HG03565 (cell line): Measurements from ENCODE around the gene DOK4.

Experiments
- ATAC-seq: cut with Tn5 transposase; IDR thresholded peaks from one replicate; pipeline ENCODE4 v1.9.1; 2021; ENCODE audit warnings: mild to moderate bottlenecking, moderate library complexity; ENCODE audit not compliant: unreplicated experiment

The DOK4 gene

DNA sequence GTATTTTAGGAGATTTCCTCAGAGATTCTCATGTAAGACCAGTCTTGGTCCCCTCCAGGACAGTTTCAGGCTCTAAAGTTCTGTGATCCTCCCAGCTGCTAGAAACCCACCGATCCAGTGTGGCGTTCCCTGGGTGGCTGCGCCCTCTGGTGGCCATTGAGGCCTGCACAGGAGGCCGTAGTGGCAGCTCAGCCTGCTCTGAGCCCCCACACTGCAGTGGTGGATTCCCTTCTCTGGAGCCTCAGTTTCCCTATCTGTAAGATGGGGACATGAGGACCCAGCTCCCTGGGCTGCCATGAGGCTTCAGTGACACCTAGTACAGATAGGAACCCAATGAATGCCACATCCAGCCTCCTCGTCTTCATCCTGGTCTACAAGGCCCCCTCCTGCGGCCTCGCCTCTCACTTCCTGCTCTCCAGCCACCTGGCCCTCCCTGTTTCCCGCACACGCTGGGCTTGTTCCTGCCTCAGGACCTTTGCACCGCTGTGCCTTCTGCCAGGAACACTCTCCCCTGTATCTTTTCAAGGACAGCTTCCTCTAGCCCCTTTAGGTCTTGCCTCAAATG, 33.6 kb upstream of the DOK4 start:
- no peak for ATAC-seq

DNA sequence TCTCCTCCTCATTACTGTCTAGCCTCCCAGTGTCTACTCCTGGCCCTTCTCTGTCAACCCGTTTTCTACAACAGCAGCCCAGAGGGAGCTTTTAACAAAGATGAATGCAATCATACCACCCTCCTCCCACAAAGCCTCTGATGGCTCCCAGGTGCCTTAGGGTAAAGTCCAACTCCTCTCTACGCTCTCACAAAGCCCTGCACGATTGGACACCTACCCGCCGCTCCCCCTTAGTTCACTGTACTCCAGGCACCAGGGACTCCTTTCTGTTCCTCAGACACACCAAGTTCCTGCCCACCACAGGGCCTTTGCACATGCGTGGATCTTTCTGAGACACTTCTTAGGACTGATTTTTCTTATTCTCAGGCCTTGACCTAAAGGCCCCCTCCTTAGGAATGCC, 32.6 kb upstream of the DOK4 start:
- no peak for ATAC-seq

DNA sequence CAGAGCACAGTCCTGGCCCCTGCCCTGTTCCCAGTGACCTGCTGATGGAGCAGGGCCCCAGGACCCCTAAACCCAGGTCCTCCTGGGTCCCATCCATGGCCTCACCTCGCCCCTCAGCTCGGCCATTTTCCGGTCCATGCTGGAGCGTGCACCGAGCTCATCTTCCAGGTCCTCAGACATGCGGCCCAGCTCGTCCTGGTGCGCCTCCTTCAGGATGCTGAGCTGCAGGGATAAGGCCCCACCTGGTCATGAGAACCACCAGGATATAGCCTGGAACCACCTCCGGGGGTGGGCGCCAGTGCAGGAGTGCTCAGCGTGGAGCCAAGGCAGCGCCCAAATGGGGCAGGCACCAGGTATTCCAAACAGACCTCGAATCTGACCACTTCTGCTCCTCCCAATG, 32.2 kb upstream of the DOK4 start:
- ATAC-seq, result no peak

DNA sequence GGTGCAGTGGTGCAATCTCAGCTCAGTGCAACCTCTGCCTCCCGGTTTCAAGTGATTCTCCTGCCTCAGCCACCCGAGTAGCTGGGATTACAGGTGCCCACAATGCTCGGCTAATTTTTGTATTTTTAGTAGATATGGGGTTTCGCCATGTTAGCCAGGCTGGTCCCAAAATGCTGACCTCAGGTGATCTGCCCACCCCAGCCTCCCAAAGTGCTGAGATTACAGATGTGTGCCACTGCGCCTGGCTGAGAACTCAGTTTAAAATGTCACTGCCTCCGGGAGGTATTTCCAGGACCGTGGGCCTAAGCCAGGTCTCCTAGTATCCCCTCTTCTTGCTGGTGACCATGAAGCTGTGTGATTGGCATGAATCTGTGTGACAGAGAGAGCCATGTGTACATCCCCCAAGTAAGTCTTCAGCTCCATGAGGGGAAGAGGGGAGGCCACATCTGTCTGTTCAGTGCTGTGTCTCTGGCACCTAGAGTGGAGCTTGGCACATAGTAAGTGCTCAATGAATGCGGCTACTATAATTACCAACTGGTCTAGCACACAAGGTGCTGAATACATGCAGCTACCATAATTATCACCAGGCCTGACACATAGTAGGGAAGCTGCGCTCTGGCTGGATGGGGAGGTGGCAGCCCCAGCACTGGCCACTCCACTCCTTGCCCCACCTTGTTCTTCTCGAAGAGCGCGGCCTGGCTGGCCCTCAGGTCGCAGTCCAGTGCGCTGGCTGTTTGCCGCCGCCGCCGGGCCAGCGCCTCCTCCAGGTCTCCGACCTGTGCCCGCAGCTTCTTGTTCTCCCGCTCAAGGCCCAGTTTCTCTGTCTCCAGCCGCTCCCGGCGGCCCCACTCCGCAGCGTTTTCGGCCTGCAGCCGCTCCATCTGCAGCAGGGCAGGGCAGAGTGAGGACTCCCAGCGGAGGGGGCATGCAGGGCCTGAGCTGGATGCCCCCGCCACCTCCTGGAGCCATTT, 31.4 kb upstream of the DOK4 start:
- no peak for ATAC-seq

DNA sequence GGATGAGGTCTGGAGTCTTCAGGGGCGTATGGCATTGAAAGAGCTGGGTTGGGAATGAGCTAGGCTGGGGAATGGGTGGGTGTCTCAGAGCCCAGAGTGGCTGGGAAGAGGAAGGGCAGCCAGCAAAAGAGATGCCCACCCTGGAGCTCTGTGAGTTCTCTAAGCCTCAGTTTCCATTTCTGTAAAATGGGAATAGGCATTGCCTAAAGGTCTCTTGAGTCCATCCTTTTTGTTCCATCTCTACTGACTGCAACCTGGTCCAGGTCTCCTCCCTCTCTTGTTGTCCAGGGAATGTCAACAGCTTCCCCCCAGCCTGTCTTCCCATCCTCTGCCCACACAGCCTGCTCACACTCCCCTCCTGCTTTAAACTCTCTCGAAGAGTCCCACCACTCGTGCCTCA, 30.5 kb upstream of the DOK4 start:
- no peak for ATAC-seq

DNA sequence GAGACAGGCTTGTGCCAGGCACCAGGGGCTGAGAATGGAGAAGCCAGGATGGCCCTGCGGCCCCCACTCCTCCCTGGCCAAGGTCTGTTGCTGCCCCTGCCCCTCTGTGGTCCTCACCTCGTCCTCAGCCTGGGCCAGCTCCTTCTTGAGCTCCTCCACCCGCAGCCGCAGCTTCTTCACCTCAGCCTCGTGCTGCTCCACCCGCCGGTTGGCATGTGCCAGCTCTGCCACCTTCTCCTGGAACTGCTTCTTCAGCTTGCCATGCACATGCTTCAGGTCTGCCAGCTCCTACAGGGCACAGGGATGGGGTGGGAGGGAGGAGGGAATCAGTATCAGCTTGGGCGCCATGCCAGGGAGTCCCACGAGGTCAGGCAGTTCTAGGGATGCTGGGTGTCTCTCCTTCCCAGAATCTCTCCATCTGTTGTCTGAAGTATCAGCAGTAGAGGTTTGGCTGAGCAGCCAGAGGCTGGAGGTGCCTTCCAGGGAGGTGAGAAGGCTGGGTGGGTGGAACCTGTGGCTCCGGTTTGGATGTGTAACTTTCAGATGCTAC, 30.0 kb upstream of the DOK4 start:
- no peak for ATAC-seq

DNA sequence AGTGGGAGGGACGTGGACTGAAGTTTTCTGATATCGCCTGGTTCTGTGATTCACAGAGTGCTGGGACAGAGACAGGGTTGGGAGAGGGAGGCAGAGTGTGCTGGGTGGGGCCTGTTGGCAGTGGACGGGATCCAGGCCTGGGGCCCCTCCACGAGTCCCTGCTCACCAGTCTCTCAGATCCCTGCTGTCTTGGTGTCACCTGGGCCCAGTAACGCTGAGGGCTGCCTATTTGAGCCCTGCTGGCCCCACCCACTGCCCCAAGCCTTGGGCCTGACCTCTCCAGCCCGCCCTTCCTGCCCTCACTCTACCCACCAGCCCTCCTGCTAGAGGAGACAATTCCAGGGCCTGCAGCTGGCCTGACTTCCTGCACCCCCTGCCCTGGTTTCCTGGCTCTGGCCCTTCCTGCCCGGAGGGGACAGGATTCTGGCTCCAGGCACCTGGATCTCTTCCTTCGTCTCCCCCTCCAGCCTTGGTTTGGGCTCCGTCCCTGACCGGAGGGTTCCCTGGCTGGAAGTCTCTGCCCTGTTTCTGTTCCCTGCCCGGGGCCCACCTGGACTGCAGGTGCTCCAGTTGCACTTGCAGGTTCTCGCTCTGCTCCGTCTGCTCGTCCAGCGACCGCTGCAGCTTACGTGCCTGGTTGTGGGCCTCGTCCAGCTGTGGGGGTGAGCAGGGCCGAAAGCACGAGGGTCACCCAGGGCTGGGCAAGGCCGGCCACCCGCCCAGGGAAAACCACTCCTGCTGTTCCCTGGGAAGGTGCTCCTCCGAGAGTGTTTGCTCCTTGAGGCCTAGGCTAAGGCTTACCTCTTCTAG, 28.7 kb upstream of the DOK4 start:
- ATAC-seq, result no peak

DNA sequence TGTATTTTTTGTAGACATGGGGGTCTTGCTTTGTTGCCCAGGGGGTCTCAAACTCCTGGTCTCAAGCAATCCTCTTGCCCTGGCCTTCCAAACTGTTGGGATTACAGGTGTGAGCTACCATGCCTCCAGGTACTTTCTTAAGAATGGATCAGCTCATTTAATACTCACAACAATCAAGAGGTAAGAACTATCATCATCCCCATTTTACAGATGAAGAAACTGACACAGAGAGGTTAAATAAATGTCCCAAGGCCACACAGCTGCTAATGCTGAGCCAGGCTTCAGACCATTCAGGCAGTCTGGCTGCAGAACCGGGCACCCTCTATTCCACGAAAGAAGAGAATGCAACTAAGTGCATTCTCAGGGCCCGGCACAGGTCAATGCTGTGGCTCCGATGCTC, 28.1 kb upstream of the DOK4 start:
- no peak for ATAC-seq

DNA sequence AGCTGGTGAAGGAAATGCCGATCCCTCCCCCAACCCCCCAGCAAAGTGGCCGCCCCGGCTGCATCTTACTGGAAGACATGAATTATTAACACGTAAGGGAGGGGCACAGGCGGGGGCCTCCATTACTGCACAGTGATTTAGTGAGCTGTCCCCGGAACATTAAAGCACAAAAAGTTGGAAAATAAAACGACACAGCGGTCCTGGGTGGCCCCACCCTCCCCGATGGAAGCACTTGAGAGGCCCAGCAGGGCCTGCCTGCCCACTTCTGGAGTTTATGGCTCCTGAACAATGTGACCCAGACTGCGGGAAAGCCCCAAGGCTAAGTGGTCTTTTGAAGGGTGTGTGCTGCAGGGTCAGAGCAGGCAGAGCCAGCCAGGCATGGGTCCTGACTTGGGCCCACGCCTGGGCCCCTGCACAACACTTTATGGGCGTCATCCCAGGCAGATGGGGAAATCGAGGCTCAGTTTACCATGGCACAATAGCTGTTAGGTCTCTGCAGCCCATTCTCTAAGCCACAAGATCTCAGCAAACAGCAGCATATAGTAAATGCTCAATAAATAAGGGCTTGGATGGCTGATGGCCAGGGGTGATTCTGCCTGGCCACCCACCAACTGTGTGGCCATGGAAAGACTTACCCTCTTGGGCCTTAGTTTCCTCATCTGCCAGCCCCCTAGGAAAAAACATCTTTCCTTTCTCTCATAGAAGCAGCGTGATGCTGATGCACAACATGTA, 27.2 kb upstream of the DOK4 start:
- ATAC-seq, result no peak

DNA sequence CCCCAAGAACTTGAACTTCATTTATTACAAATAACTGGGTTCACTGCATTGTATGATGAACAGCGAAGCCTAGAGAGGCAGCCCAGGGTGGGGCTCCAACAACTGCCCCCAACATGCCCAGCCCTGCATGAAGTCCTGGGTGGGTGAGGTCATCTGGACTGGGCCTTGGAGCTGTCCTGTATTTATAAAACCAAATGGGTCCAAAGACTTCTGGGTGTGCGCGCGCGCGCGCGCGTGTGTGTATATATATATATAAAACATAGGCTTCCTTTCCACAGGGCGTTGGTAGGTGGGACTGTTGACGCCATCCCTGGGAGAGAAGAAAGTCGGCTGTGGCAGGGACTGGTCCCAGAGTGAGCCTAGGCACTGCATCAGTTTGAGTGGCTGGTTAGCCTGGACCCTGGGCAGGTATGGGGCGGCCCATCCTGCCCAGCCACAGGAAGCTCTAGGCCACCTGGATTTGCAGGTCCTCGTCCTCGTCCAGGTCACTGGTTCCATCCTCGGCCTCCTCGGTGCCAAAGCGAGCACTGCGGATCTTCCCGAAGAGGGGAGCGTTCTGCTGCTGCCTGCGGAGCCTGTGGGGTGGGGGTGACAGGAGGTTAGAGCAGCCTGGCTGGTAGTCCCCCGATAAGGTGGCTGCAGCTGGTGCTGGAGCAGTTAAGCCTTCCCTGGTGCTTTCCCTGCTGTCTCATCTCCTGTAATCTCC, 26.2 kb upstream of the DOK4 start:
- ATAC-seq, result no peak

DNA sequence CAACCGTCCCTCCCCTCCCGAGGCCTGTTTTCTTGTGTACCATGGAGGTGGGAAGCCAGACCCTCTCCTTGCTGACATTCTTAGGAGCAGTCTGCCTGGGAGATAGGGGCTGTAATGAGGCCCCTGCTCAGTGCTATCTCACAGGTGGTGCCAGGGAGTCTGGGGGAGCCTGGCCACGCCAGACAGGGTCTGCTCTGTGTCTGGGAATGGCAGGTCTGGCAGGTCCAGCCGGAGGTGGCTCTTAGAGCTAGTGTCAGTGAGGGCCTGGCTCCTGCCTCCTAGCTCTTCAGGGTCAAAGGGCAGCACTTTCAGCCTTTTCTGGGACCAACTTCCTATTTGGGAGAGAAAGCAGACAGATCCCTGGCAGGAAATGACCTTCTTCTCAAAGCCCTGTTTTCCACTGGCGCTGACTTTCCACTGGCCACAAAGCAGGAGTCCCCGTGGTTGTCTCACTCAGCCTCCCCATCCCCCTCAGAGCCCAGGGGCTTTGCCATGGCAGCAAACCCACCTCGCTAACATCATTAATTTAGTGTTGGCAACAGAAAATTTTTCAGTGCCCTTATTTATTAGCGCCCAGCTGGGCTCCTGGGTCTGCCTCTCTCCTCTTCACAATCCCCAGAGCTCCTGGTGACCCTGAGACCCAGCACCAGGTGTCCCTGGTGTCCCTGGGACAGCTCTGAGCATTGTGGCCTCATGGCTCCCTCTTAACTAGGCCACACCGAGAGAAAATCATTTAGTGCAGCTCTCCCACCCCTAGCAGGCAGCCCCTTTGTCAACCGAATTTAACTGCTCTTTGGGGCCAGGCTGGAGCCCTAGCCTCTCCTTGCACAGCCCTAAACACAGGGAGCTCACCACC, 24.0 kb upstream of the DOK4 start:
- no peak for ATAC-seq

DNA sequence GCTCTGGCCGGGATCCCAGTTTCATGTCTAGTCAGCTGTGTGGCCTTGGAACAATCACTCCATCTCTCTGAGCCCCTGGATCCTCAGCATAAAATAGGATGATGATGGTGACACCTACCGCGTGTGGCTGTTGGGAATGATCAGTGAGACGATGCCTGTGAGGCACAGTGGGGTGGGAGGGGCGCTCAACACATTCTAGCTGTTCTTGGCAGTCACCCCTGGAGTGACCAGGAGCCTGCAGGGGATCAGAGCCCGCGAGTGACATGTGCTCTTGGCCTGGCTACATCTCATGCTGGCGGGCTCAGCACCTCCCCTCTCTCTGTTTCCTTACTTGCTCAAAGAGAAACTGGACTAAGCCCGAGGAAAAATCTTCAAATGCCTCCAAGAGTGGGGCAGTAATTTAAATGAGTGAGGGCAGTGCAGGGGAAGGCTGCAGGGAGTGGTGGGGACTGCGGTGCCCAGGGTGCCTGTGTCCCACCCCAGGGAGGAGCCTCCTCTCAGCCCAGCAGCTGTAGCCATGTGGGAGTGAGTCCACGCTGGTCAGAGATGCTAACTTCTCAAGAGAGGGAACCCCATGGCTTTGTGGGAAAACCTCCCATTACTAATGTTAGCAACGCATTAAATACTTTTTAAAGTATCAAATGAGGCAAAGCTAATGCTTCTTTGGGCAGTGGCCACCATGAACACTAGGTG, 23.1 kb upstream of the DOK4 start:
- ATAC-seq, result no peak

DNA sequence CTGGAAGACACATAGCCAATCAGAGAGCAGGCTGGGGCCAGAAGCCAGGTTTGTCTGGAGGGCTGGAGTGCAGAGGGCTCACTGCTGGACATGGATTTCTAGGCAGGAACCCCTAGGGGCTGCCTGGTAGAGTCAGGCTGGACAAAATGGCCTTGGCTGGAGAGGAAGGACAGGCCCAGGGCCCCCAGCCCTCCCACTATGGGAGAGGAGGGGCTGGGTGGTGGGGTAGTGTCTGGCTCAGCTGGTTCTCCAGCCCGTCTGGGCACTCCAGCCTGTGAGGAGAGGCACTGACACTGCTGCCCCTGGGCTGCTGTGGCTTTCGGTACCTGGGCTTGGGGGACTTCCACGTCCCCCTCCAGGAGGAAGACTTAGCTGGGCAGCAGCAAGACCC, 21.7 kb upstream of the DOK4 start:
- no peak for ATAC-seq

DNA sequence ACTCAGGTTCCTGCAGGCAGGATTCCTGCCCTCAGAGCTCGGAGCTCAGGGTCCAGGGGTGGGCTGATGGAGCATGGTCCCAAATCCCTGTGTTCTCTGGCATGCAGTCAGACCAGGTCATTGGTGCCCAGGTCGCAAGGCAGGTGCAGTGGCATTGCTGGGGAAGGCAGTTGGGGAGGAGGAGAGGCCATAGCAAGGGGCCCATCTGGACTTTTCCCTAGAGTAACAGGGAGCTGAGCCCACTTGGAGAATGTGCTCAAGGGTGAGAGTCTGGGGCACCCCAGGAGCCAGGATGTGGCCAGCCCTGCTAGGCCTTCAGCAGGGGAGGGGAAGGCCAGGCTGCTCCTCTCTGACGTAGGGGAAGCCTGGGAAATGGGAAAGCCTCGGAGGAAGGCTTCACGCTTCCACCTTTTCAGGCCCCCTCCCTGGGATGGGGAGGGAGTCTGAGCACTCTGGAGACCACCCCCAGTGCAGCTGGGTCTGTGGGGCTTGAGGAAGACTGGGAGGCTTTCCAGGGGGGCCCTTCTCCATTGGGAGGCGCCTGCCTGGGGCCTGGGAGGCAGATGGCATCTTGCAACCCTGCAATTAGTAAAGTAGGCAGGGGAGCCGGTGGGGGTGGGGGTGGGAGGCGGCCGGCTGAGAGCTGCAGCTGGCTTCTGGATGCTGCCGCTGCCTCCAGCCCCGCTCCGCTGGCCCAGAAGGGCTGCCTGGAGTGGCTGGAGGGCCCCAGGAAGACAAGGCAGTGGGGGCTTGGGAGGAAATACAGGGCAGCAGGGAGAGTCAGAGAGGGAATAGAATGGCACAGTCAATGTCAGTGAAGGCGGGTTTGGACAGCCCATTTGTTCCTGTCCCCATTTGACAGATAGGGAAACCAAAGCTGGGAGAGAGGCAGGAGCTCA, 21.1 kb upstream of the DOK4 start:
- ATAC-seq, result no peak

DNA sequence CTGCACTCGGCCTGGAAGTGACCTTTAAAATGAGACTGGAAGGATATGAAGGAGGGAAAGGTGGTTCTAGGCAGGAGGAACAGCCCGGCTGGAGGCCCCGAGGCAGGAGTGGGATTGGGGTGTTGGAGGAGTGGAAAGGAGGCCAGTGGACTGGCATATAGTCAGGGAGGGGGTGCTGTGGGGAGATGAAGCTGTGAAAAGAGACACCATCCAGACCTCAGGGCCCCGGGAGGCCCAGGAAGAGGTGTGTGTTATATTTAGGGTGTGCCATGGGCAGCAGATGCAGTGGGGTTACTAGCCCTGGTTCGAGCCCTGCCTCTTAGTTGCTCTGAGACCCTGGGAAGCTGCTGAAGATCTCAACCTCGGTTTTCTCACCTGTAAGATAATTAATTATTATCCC, 18.9 kb upstream of the DOK4 start:
- ATAC-seq, result no peak

DNA sequence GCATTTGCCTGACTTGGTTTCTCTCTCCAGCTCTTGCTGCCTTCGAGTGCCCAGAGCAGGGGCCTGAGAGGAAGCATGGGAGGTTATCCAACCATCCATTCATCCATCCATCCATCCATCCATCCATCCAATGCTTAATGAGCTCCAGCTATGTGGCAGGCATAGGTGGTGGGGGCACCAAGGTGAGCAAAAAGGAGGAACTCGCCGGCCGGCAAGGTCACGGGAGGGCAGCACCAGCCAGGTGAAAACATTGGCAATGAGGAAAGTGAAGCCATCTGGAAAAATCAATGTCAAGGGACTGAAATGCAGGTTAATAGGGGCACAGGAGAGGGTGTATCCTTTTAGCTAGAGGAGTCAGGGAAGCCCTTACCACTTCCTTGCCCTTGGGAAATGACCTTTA, 18.2 kb upstream of the DOK4 start:
- no peak for ATAC-seq

DNA sequence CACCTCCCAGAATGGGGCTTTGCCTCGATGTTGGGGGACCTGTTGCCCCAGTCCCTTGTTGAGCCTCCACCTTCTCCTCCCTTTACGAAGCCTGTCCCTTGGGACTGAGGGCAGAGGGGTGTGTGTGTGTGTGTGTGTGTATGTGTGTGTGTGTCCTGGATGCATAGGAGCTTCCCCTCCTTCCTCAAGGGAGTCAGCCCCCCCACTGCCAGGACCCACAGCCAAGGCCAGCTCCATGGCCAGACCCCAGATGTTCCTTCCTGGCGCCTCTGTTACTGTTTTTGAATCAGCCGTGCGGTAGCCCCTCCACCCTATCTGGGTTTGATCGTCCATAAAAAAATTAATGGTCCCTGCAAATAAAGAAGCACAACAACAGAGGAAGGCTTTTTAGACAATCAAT, 17.7 kb upstream of the DOK4 start:
- no peak for ATAC-seq

DNA sequence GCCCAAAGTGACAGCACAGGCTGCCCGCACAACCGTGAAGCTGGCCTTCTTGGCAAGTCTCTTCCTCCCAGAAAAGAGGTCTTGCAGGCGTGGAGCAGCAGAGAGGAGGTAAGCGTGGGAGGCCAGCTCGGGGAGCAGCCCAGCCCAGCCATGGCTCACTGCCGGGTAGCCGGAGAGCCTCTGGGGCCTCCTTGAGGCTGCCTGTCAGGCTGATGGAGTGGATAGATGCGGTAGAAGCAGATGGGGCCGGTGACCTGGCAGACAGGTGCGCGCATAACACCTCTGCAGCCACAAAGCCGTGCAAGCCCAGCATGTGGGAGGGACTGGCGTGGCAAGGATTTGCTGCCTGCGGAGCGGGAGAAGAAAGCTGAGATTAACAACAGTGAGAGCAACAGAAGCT, 17.1 kb upstream of the DOK4 start:
- no peak for ATAC-seq
